ENCODE measurements around the gene TBC1D10A. TPM values are rescaled to one million over a fixed set of nuclear protein-coding genes. Genes with fewer than 3 reads are reported as not detected.

TBC1D10A gene
- total RNA-seq, 1 donor from 2014 or later, result 29.6 TPM

GRCh38 chr22:30371981-30372380, 45.2 kb upstream of the TBC1D10A start:
- H3K9me3 ChIP-seq, result no peaks in the 10 kb centered on the region
- intact Hi-C loops (cut with DNase I), result no loop called here
- TF ChIP-seq, protein P1, sequence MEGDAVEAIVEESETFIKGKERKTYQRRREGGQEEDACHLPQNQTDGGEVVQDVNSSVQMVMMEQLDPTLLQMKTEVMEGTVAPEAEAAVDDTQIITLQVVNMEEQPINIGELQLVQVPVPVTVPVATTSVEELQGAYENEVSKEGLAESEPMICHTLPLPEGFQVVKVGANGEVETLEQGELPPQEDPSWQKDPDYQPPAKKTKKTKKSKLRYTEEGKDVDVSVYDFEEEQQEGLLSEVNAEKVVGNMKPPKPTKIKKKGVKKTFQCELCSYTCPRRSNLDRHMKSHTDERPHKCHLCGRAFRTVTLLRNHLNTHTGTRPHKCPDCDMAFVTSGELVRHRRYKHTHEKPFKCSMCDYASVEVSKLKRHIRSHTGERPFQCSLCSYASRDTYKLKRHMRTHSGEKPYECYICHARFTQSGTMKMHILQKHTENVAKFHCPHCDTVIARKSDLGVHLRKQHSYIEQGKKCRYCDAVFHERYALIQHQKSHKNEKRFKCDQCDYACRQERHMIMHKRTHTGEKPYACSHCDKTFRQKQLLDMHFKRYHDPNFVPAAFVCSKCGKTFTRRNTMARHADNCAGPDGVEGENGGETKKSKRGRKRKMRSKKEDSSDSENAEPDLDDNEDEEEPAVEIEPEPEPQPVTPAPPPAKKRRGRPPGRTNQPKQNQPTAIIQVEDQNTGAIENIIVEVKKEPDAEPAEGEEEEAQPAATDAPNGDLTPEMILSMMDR (IDR thresholded peaks at IDR 0.05), result no peak
- H3K4me1 ChIP-seq, result no peaks in the 10 kb centered on the region
- no peaks in the 10 kb centered on the region for H3K27me3 ChIP-seq
- ATAC-seq (no peak), DNase-seq (no peak)
- no peak overlapping the region for H3K27ac ChIP-seq
- H3K36me3 ChIP-seq, result no peaks in the 10 kb centered on the region
- H3K4me3 ChIP-seq, result no peak overlapping the region

GRCh38 chr22:30371321-30371720, 44.6 kb upstream of the TBC1D10A start:
- no peaks in the 10 kb centered on the region for H3K27me3 ChIP-seq
- no peaks in the 10 kb centered on the region for H3K9me3 ChIP-seq
- intact Hi-C loops (cut with DNase I), result no loop called here
- no peak for ATAC-seq
- no peaks in the 10 kb centered on the region for H3K36me3 ChIP-seq
- H3K4me3 ChIP-seq, result no peak overlapping the region
- TF ChIP-seq, protein P1 (IDR thresholded peaks at IDR 0.05), result no peak
- no peak overlapping the region for H3K27ac ChIP-seq
- DNase-seq, result no peak
- no peaks in the 10 kb centered on the region for H3K4me1 ChIP-seq

DNA sequence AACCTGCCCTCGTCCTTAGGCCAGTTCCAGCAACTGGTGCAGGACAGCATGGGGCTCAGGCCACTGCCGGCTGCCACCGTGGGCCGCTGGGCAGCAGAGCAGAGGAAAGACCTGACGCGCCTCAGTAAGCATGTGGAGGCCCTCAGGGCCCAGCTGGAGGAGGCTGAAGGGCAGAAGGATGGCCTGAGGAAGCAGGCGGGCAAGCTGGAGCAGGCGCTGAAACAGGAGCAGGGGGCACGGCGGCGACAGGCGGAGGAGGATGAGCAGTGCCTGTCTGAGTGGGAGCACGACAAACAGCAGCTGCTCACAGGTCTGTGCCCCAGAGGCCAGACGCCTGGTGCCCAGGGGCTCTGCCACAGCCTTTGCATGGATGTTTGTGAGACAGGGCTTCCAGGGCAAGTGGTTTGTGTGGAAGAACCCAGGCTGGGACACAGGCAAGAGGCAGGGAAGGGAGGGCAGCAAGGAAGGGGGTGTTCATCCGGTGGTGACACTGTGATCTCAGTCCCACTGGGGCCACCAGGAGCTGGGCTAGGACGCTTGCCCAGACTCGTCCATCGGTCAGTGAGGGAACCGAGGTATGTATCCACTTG, 44.0 kb upstream of the TBC1D10A start:
- H3K27ac ChIP-seq, result no peak overlapping the region
- TF ChIP-seq, protein P1 (IDR thresholded peaks at IDR 0.05), result no peak
- DNase-seq (no peak), ATAC-seq (no peak)
- intact Hi-C loops (cut with DNase I), result no loop called here
- H3K4me3 ChIP-seq, result no peak overlapping the region
- H3K36me3 ChIP-seq, result no peaks in the 10 kb centered on the region
- no peaks in the 10 kb centered on the region for H3K4me1 ChIP-seq
- H3K27me3 ChIP-seq, result no peaks in the 10 kb centered on the region
- H3K9me3 ChIP-seq, result no peaks in the 10 kb centered on the region

DNA sequence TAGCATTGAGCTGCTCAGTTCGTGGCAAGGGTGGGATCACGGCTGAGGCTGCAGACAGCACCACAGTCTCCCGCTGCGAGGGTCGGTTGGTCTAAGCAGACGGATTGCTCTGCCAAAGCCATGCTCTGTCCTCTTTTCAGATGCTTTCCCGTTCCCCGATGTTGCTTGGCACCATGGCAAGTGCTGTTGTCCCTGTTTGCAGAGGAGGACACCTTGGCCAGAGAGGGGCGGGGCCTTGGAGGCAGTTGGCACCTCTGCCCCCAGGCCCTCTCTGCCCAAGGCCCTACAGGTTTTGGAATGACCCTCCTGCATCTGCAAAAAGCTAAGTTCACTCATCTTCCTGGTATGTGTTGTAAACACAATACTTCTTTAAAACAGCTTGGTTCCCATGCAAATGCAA, 41.7 kb upstream of the TBC1D10A start:
- TF ChIP-seq, protein P1 (IDR thresholded peaks at IDR 0.05), result no peak
- Histone ChIP-seq H3K9me3 (no peaks in the 10 kb centered on the region), H3K36me3 (no peaks in the 10 kb centered on the region), H3K27ac (no peak overlapping the region), H3K27me3 (no peaks in the 10 kb centered on the region), H3K4me1 (no peaks in the 10 kb centered on the region), H3K4me3 (no peak overlapping the region)
- ATAC-seq, result no peak
- intact Hi-C loops (cut with DNase I), result no loop called here
- DNase-seq, result no peak

DNA sequence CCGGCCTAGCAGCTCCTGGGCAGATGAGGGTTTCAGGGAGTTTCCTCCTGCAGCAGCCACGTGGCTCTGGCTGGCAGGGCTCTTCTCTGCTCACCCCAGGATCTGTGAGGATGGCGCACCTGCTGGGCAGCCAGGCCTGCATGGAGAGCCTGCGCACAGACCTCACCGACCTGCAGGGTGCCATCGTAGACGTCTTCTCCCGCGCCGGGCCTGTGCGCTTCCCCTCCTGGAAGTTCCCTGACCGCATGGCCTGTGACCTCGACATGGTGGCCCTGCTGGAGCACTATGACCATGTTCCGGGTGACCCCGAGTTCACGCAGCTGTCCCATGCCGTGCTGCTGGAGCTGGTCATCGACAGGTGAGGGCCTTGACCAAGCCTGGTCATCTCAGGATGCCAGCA, 39.1 kb upstream of the TBC1D10A start:
- no peaks in the 10 kb centered on the region for H3K36me3 ChIP-seq
- no peak for ATAC-seq
- DNase-seq, result no peak
- TF ChIP-seq, protein P1 (IDR thresholded peaks at IDR 0.05), result no peak
- intact Hi-C loops (cut with DNase I), result no loop called here
- H3K9me3 ChIP-seq, result no peaks in the 10 kb centered on the region
- H3K27ac ChIP-seq, result no peak overlapping the region
- no peaks in the 10 kb centered on the region for H3K4me1 ChIP-seq
- H3K27me3 ChIP-seq, result no peaks in the 10 kb centered on the region
- no peak overlapping the region for H3K4me3 ChIP-seq

Measured in upper lobe of right lung (tissue), 1 donor.